Sigmoid colon (tissue), 4 donors: ENCODE data around the gene PSMD4.

Experiments used
- POLR2A ChIP-seq, 2 donors: fragments of 450-650 bp; IDR thresholded peaks; one replicate each; pipeline ENCODE4 v1.6.1; 2016; ENCODE audit warnings: antibody characterized with exemption in 2 of 2, mild to moderate bottlenecking in 2 of 2, moderate library complexity in 2 of 2
- POLR2AphosphoS5 ChIP-seq, 4 donors: sonication (generic); formaldehyde crosslinking; IDR thresholded peaks; one replicate each; pipeline ENCODE4 v1.6.1; 2017; ENCODE audit warnings: antibody characterized with exemption in 4 of 4
- TF ChIP-seq, protein P1 (sequence below), 4 experiments: fragments of 450-650 bp in 3 of 4; fragments of 200-600 bp in 1 of 4; IDR thresholded peaks; one replicate each; pipeline ENCODE4 v1.5.1; 2016 to 2019; ENCODE audit warnings: antibody characterized with exemption in 4 of 4, mild to moderate bottlenecking in 3 of 4, moderate library complexity in 2 of 4

DNA sequence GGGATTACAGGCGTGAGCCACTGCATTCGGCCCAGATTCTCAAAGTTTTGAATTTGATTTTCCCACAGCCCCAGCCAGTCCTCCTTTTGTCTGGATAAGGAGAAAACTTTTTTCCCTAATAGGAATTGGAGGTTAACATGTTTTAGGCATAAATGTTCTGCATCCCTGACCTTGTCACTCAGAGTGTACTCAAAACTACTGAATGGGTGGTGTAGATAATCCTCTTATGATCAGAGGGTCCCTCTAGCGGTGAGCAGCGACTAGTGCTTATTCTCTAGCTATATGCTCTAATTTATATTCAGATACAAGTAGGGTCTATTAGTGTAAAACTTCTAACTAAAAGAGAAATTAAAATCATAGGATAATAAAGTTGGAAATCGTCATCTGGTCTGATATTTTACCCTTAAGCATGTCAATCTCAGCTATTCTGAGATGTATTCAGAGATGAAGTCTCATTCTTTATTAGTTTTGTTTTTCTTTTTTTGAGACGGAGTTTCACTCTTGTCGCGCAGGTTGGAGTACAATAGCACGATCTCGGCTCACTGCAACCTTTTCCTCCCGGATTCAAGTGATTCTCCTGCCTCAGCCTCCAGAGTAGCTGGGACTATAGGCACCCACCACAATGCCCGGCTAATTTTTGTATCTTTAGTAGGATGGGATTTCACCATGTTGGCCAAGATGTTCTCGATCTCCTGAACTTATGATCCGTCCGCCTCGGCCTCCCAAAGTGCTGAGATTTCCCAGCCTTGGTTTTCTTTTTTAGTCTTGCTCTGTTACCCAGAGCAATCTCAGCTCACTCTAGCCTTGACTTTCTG lies 2.7 kb upstream of the PSMD4 start:
- TF ChIP-seq, protein P1, sequence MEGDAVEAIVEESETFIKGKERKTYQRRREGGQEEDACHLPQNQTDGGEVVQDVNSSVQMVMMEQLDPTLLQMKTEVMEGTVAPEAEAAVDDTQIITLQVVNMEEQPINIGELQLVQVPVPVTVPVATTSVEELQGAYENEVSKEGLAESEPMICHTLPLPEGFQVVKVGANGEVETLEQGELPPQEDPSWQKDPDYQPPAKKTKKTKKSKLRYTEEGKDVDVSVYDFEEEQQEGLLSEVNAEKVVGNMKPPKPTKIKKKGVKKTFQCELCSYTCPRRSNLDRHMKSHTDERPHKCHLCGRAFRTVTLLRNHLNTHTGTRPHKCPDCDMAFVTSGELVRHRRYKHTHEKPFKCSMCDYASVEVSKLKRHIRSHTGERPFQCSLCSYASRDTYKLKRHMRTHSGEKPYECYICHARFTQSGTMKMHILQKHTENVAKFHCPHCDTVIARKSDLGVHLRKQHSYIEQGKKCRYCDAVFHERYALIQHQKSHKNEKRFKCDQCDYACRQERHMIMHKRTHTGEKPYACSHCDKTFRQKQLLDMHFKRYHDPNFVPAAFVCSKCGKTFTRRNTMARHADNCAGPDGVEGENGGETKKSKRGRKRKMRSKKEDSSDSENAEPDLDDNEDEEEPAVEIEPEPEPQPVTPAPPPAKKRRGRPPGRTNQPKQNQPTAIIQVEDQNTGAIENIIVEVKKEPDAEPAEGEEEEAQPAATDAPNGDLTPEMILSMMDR (IDR thresholded peaks at IDR 0.05), result peak; percentile 49 to 84 (median 73)
- TF ChIP-seq POLR2A (IDR thresholded peaks at IDR 0.05) (no peak), POLR2AphosphoS5 (IDR thresholded peaks at IDR 0.05) (no peak)
